GM18526 (cell line): ENCODE results near the gene RPRD1A.

Source experiments
- POLR2A ChIP-seq: IDR thresholded peaks from 3 replicates; pipeline ENCODE4 v1.6.1; 2011; ENCODE audit not compliant: insufficient read length; ENCODE audit errors: extremely low read depth

The RPRD1A gene

GRCh38 chr18:36045241-36045991 lies 21.9 kb downstream of the RPRD1A start:
- TF ChIP-seq POLR2A = no peak

GRCh38 chr18:36043153-36043552 lies 24.2 kb downstream of the RPRD1A start:
- TF ChIP-seq POLR2A = no peak

- no peak for TF ChIP-seq POLR2A
Observed at GRCh38 chr18:36041146-36041545, 26.2 kb downstream of the RPRD1A start.

GRCh38 chr18:36038102-36038663 lies 29.2 kb downstream of the RPRD1A start:
- no peak for TF ChIP-seq POLR2A

DNA sequence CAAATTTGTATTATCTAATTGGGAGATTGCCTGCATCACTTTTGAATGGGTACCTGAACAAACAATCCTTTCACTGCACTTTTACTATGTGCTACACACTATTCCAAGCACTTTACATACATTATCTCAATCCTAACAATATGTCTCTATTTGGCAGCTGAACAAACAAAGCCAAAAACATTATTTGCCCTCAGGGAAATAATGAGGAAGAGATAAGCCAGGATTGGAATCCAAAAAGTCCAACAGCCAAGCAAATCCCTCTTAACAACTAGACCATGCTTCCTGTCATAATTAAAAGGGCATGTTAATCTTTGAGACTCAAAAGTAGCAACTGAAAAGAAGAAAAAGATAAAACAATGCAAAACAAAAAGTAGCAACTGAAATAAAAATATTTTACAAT lies 32.1 kb downstream of the RPRD1A start:
- TF ChIP-seq POLR2A = no peak

DNA sequence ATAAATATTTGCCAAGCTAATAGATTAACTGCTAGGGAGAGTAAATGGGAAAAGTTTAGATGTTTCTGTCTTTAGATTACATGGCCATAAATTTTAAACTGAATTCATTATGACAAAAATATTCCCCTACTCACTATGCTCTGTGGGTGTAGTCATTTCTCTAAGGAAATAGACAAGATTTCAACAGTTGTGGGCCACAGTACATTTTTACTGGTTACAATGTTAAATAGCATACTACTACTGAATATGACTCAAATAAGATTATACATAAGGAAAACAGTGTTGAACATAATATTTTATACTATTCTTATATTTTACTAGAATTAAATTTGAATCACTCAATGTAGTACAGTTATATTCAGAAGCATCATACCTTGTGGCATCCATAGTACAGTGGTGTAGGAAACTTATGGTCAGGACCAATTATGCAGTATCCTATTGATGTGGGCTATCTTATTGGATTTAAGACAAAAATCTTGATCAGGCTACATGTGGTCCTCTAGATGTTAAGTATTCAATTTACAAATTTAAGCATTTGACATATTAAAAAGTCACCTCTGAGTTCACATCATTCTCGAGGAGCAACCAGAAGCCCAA lies 33.0 kb downstream of the RPRD1A start:
- TF ChIP-seq POLR2A = no peak

DNA sequence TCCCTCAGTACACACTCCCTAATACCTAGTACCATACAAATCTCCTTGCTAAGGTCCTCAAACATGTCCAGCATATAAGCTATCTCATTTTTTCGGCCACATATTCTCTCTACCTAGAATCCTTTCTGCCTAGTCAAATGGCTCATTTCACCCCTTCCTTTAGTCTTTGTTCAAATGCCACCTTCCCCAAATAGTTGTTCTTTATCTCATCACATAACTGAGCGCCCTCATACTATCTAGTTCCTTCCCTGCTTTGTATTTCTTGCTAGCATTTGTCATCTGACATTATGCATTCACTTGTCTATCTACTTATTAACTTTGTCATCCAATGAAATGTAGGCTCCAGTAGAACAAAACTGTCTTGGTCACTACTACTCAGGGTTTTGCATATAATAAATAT lies 35.5 kb downstream of the RPRD1A start:
- TF ChIP-seq POLR2A = no peak

DNA sequence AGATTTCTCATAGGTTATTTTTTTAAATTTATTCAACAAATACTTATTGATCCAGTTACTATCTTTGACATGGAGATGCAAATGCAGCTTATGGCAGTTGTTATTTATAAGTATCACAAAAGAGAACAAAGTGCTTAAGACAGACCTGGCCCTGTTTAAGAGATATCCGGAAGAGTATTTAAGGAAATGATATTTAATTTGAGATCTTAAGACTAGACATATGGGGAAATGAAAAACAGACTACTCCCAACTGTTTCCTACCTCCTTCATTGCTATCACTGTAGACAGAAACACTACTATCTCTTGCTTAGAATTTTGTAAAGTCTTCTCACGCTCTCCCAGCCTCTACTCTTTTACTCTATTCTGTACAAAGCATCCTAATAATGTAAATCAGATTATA lies 36.0 kb downstream of the RPRD1A start:
- TF ChIP-seq POLR2A = no peak

DNA sequence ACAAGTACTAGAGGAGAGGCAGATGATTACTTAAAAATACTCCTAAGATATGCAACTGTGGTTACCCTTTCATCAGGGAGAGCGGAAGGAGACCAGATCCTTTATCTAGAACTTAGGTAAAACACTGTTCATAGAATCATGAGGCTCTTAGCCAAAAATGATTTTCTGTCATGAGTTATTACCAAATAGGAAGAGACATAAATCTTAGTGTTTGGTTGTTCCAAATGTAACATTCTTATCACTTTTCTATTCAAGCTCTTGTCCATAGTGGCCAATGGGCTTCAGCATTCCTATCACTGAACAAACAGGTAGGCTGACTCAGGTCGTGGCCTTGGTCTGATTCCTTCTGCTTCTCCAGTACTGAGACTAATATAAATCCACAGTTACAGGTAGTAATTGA lies 38.5 kb downstream of the RPRD1A start:
- no peak for TF ChIP-seq POLR2A

DNA sequence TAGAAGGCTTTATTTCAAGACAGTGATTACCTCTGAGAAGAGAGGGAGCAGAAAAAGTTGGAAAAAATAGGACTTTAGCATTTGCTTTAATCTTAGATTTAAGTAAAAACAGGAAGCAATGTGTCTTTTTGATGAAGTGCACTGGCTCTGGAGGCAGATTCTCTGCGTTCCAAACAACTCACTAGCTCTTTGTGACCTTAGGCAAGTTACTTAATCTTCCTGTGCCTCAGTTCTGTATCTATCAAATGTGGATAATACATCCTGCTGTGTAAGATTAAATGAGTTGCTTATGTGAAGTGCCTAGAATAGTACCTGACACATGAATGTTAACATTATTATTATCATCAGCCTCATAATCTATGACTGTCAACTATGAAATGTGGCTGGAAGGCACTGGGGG lies 42.3 kb downstream of the RPRD1A start:
- TF ChIP-seq POLR2A = no peak

DNA sequence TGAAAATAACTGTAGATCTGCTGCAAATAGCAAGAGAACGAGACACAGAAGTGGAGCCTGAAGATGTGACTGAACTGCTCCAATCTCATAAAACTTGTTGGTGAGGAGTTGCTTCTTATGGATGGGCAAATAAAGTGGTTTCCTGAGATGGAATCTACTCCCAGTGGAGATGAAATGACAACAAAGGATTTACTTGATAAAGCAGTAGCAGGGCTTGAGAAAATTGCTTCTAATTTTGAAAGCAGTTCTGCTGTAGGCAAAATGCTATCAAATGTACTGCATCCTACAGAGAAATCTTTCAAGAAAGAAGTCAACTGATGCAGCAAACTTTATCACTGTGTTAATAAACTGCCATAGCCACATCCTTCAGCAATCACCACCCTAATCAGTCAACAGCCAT lies 44.0 kb downstream of the RPRD1A start:
- no peak for TF ChIP-seq POLR2A

DNA sequence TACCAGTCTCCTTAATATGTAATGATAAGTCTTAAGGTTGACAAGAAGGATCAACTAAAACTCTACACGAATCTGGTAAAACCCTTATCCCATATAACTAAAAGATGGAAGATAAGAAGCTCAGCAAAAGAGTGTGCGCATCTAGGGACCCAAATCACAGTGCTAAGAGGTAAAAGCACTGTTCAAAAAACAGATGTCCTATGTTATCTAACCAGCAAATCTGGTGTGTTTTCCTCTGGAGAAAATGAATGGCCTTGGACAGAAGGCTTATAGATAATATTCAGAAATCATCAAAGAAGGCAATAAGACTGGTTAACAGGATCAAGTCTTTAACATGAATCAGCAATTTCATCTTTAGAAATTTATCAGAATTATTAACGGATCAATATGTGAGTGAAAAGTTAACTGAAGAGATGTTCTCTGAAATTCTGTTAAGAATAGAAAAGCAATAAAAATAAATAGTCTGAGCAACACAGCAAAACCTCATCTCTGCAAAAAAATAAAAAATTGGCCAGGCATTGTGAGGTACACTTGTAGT lies 47.1 kb downstream of the RPRD1A start:
- TF ChIP-seq POLR2A = no peak

DNA sequence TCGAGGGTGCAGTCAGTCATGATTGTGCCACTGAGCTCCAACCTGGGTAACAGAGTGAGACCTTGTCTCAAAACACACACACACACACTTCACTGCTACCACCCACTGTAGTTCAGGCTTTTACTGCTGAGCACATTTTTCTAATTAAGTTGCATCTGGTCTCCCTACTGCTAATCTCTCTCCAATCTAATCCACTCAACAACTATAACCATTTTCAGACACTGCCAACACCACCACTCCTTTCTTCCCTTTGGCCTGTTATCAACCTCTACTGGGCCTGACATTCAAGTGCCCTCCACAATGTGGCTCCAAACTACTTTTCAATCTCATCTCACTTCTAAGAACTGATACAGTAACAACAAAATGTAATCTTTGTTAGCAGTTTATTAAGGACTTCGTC lies 50.1 kb downstream of the RPRD1A start:
- TF ChIP-seq POLR2A = no peak

GRCh38 chr18:36015629-36016028 lies 51.7 kb downstream of the RPRD1A start:
- no peak for TF ChIP-seq POLR2A

- no peak for TF ChIP-seq POLR2A
Observed at GRCh38 chr18:36012891-36013290, 54.5 kb downstream of the RPRD1A start.

DNA sequence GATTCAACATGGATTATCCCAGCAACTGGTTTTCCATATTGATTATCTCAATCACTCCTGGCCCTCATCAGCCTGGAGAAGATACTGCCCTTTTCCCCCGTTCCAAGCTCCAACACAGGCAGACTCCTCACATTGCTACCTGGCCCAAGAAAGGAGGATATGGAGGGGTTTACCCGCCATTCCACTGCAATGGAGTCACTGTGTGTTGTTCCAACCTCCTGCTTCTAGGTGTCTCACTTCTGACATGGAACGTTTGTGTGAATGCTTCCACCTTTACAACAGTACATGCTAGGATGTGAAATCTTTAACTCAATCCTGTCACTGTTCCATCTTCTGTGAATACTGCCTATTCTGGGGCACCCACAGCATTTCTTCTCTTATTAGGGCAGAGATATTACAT lies 58.1 kb downstream of the RPRD1A start:
- no peak for TF ChIP-seq POLR2A
